Panc1 (cell line): ENCODE measurements around the gene LRRC8E. TPM values are rescaled to one million over a fixed set of nuclear protein-coding genes. Genes with fewer than 3 reads are reported as not detected.
A peak's percentile ranks its signal among the peaks of the same experiment; 100 is the strongest.
"Not testable (repeated sequence)": the region's sequence is repeated elsewhere in the genome, so short reads cannot be mapped to it uniquely, and the experiment has no call there.

ENCODE experiments used
- ATAC-seq: fragments of 200-7000 bp; cut with Tn5 transposase; 2 replicates; pipeline ENCODE4 v1.9.1; 2020; ENCODE audit warnings: mild to moderate bottlenecking, moderate library complexity
- BruUV-seq: library from RNA; stranded (reverse); fragments of 400-500 nt; replicated peaks from 2 replicates; lab custom pipeline; 2021; lab: Mats Ljungman, UMichigan
- CTCF ChIA-PET: fragments of 300-600 bp; sonication (Branson Sonifier 250); formaldehyde crosslinking; loops from one replicate; lab custom pipeline; 2022; ENCODE audit warnings: antibody characterized with exemption; lab: Charles Lee
- POLR2A ChIA-PET: fragments of 300-600 bp; sonication (Branson Sonifier 250); formaldehyde crosslinking; loops from one replicate; lab custom pipeline; 2022; ENCODE audit warnings: antibody characterized with exemption; lab: Charles Lee
- DNase-seq: peaks from one replicate; pipeline ENCODE4 v3.0.0-alpha.2; 2010; ENCODE audit warnings: low read depth, low spot score
- H3K27ac ChIP-seq: 2 replicates; pipeline ENCODE4 v1.5.1; 2011; ENCODE audit warnings: mild to moderate bottlenecking, low read length, inconsistent platforms
- H3K27me3 ChIP-seq: fragments of 200-500 bp; sonication (Bioruptor generic); 2 replicates; pipeline ENCODE4 v1.6.0; 2014; ENCODE audit warnings: low read length, inconsistent platforms; ENCODE audit not compliant: control insufficient read depth, insufficient read depth
- H3K36me3 ChIP-seq: fragments of 200-500 bp; sonication (Bioruptor generic); 2 replicates; pipeline ENCODE4 v1.5.1; 2014; ENCODE audit warnings: inconsistent platforms, mild to moderate bottlenecking, low read length, moderate library complexity; ENCODE audit not compliant: control insufficient read depth, insufficient read depth
- H3K4me1 ChIP-seq: 2 replicates; pipeline ENCODE4 v1.5.1; 2011; ENCODE audit warnings: inconsistent platforms, mild to moderate bottlenecking, low read length, moderate library complexity; ENCODE audit not compliant: control insufficient read depth, insufficient read depth
- H3K4me3 ChIP-seq, 2 experiments: 2 replicates each; pipeline ENCODE4 v1.5.1; 2011 to 2012; ENCODE audit warnings: low read depth in 2 of 2, low read length in 2 of 2, mild to moderate bottlenecking in 2 of 2, inconsistent platforms in 1 of 2, moderate library complexity in 1 of 2
- H3K9me3 ChIP-seq: fragments of 200-500 bp; sonication (Bioruptor generic); 2 replicates; pipeline ENCODE4 v1.5.1; 2014; ENCODE audit warnings: low read depth, mild to moderate bottlenecking, inconsistent platforms, low read length, moderate library complexity; ENCODE audit not compliant: control insufficient read depth, insufficient read depth
- CTCF ChIP-seq: fragments of 450-650 bp; IDR thresholded peaks from 2 replicates; pipeline ENCODE4 v1.5.1; 2017; ENCODE audit warnings: mild to moderate bottlenecking
- POLR2AphosphoS5 ChIP-seq: IDR thresholded peaks from 2 replicates; pipeline ENCODE4 v1.6.1; 2012; ENCODE audit warnings: mild to moderate bottlenecking, low read depth, low read length, moderate library complexity
- REST ChIP-seq, 2 experiments: IDR thresholded peaks; 2 replicates each; pipeline ENCODE4 v1.6.1; 2011 to 2012; ENCODE audit warnings: low read depth in 2 of 2, control low read depth in 1 of 2, low read length in 1 of 2, mild to moderate bottlenecking in 1 of 2, moderate library complexity in 1 of 2; ENCODE audit not compliant: insufficient read depth in 1 of 2
- SIN3A ChIP-seq: IDR thresholded peaks from 2 replicates; pipeline ENCODE4 v1.6.1; 2012; ENCODE audit warnings: low read depth, mild to moderate bottlenecking, low read length, moderate library complexity, borderline replicate concordance; ENCODE audit not compliant: insufficient read depth
- TCF7L2 ChIP-seq: IDR thresholded peaks from 2 replicates; pipeline ENCODE4 v1.6.1; 2011; ENCODE audit warnings: mild to moderate bottlenecking, low read depth, low read length, inconsistent platforms
- in situ Hi-C: cut with HindIII; loops from 2 replicates; pipeline ENCODE4 v1.10.0; 2016; ENCODE audit warnings: low sequenced_read_pairs, low pct_unique_long_range_greater_than_20kb
- intact Hi-C: fragments of 100-400 bp; cut with micrococcal nuclease; formaldehyde crosslinking; loops from one replicate; pipeline ENCODE4 v1.10.0; 2022; ENCODE audit not compliant: unreplicated experiment
- total RNA-seq: library from RNA; stranded (reverse); gene quantifications from one replicate; pipeline ENCODE4 v1.2.1, GENCODE V29; 2021; ENCODE audit not compliant: unreplicated experiment

Gene LRRC8E
- total RNA-seq, 1 experiment from 2014 or later = 5.0 TPM

- Histone ChIP-seq H3K27ac (peak overlapping the region; percentile 59), H3K36me3 (peaks cover 3% of the 10 kb centered on the region; the same call in 1 of the 2 replicates), H3K4me3 (peak overlapping the region; percentile 45 to 46), H3K4me1 (no peaks in the 10 kb centered on the region), H3K9me3 (no peaks in the 10 kb centered on the region), H3K27me3 (no peaks in the 10 kb centered on the region)
- intact Hi-C loops = no loop called here
- ChIA-PET POLR2A (no interaction called here), CTCF (interaction anchor here (0.9 kb wide), 1 partner anchor 208 kb away, joined by 3 read pairs; the partner anchor contains the start of gene TRAPPC5)
- TF ChIP-seq POLR2AphosphoS5 (no peak), SIN3A (no peak), CTCF (no peak), REST (IDR thresholded peaks at IDR 0.05; ENCODE audit: insufficient read depth in 1 of 2, low read depth in 2 of 2, low read length in 1 of 2) (no peak), TCF7L2 (no peak)
- in situ Hi-C loops = no loop called here
- ATAC-seq = no peak
- TSS peak; percentile 90 for BruUV-seq
- no peak for DNase-seq
Observed at GRCh38 chr19:7888826-7889217, 512 bp downstream of the LRRC8E start.

- H3K9me3 ChIP-seq, BruUV-seq, intact Hi-C loops, H3K4me3 ChIP-seq, H3K36me3 ChIP-seq, in situ Hi-C loops, CTCF ChIA-PET, H3K27ac ChIP-seq, DNase-seq, H3K4me1 ChIP-seq, H3K27me3 ChIP-seq, ATAC-seq, POLR2A ChIA-PET: not testable (repeated sequence)
Observed at GRCh38 chr19:7893362-7894101, 5.2 kb downstream of the LRRC8E start.
